Activated CD4-positive, alpha-beta T cell treated with anti-CD3 and anti-CD28 coated beads, Interleukin-2, Interleukin-4, amounts not matched to agents 100 ng/mL and 50 ng/mL, durations not matched to agents 16 hours and 8 hours (primary cell): ENCODE results near the gene CACNG3.
"Not testable (repeated sequence)": the region's sequence is repeated elsewhere in the genome, so short reads cannot be mapped to it uniquely, and the experiment has no call there.

Experiments used
- DNase-seq: peaks from one replicate; pipeline ENCODE4 v3.0.0-alpha.2; 2020; ENCODE audit warnings: low spot score

CACNG3 gene

DNA sequence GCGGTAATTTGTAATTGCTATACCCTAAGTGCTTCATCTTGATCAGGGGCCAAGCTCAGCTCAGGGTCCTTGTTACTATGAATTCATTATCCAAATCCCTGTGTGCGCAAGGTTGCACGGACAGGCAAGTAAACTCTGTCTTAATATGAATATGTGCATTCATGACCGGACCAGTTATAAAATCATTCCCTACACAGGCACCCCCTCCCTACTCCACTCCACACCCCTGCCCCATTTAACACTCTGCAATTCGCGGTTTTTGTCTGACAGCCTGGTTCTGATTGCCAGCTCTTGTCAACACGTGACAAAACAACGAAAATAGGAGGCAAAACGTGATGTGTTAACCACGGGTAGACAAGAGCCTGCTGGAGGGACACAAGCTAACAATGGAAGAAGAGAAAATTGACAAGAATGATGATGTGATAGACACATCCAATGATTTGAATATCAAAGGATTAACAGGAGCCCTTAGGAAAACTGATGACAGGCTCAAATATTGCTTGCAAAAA, 76.5 kb downstream of the CACNG3 start:
- DNase-seq, result no peak

GRCh38 chr16:24336491-24336890, 80.4 kb downstream of the CACNG3 start:
- no peak for DNase-seq

DNA sequence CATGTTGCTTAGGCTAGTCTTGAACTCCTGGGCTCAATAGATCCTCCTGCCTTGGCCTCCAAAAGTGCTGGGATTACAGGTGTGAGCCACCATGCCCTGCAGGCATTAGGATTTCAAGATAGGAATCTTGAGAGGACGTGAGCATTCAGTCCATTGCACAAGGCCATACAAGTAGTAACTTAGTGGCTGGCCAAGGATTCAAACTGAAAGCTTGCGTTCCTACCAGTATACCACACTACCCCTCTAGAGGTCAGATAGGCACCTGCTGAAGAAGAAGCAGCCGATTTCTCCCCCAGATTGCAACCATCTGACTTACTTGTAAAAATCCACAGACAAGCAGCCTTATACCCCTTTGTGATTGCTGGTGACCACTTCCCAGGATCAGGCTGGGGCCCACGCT, 80.9 kb downstream of the CACNG3 start:
- no peak for DNase-seq

- not testable (repeated sequence) for DNase-seq
Measured at GRCh38 chr16:24343829-24344228, 87.7 kb downstream of the CACNG3 start.

DNA sequence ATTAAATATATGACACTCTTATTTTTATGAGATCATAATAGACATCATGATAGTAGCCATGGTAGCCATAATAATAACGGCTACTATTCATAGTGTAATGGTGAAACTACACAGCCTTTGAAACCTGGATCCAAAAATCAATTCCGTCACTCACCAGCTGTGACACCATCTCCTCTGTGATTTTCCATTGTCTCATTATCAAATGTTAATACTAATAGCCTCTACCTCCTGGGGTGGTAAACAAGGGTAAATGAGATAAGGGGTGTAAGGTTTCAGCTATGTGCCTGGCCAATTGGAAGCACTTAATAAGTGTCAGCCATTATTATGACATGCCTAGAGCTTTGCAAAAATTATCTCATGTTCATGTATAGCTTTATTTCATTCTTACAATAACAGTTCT, 88.6 kb downstream of the CACNG3 start:
- DNase-seq, result no peak

DNA sequence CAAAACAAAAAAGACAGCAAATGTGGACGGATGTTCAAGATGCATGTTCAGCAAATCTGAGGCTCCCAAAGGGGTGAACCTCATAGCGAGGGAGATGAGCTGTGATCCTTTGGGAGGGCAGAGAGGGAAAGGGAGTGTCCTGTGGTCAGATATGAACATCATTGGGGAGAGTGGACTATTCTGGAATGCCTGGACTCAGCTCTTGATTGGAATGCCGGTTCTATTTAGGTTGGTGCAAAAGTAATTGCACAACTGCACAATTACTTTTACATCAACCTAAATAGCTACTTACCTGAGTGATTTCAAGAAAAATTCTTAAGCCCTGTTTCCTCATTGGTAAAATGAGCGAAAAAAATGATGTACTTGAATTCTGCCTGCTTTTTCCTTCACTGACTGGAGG, 89.6 kb downstream of the CACNG3 start:
- DNase-seq, result no peak

GRCh38 chr16:24346734-24347133, 90.6 kb downstream of the CACNG3 start:
- DNase-seq, result no peak

DNA sequence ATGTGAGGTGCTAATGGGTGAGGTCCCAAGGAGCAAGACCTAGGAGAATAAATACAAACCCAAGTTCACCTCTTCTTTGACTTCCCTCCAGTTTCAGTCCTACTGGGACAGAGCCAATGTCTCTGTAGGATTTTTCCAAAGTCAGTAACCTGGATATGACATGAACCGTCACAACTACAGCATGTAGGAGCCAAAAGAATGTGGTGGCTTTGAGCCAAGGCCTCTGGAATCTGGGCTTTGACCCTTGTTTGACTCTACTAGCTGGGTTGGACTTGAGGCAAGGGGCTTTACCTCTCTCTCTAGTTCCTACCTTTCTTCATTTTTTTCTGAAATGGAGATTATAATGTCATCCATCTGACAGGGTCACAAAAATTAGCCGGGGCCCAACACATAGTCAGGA, 91.4 kb downstream of the CACNG3 start:
- DNase-seq, result no peak

DNA sequence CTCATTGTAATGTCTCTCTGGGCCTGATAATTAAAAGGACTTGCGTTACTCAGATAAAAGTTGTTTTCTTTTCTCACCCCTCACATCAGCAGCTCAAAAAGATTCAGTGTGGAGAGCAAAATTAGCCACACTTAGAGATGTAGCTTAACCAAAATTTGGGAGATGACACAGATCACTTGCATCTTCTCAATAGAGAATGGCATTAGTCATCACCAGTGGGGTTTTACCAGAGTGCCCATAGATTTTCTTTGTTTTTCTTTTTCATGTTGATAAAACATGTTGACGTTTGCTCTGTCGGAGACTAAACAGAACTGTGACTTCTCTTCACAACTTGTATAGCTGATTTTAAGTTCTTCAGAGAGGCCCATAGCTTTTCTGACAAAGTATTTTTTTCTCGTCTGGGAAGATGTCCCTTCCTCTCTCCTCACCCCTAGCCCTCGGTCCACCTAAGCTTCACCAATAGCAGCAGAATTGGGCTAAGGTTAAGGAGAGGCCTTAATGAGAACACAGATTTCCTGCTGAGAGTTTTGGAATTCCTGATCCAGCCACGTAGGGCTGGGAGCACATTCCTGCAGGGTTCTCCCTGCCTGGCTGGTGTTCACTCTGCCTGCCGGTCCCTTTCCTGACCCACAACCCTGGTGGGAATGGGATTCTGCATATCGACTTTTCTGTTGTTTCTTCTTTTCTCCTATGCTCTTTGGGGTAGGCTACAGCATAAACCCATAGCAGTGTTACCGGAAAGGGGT, 92.6 kb downstream of the CACNG3 start:
- DNase-seq, result peak; percentile 4

DNA sequence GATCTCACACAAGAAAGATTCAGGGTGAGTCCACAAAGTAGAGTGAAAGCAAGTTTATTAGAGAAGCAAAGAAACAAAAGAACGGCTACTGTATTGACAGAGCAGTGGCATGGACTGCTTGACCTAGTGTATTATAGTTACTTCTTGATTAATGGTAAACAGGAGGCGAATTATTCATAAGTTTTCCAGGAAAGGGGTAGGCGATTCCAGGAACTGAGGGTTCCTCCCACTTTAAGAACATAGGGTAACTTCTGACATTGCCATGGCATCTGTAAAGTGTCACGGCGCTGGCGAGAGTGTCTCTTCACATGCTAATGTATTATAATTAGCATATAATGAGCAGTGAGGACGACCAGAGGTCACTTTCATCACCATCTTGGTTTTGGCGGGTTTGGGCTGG, 93.2 kb downstream of the CACNG3 start:
- DNase-seq, result no peak

GRCh38 chr16:24352746-24353145, 96.6 kb downstream of the CACNG3 start:
- no peak for DNase-seq

DNA sequence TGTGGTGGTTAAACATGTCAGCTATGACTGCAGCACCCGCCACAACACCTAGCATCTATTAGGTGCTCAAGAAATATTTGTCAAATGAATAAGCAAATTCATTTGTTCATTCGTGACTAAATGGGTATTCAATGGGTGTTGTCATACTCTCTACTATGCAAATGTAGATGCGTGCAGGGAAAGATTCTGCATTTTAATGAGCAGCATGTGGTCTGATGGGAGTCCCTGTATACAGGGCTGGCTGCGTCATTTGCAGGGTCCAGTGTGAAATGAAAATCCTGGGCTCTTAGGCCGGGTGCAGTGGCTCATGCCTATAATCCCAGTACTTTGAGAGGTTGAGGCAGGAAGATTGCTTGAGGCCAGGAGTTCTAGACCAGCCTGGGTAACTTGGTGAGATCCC, 97.5 kb downstream of the CACNG3 start:
- DNase-seq, result no peak

DNA sequence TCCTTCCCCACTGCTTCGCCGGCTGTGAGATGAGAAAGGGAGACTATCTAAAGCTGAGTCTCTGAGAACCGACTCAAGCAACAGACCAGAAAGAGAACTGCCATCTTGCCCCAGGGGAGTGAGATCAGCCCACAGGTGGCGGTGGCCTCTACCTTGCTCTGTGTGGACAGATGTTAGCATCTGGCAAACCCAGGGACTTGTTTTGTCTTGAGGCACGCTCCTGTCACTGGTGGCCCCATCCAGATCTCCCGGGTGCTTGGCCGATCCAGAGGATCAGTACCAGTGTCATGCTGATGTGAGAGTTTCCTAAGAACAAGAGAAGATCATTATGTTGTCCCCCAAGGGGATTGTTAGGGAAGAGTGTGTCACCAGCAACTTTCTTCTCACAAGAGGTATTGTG, 101.4 kb downstream of the CACNG3 start:
- no peak for DNase-seq

DNA sequence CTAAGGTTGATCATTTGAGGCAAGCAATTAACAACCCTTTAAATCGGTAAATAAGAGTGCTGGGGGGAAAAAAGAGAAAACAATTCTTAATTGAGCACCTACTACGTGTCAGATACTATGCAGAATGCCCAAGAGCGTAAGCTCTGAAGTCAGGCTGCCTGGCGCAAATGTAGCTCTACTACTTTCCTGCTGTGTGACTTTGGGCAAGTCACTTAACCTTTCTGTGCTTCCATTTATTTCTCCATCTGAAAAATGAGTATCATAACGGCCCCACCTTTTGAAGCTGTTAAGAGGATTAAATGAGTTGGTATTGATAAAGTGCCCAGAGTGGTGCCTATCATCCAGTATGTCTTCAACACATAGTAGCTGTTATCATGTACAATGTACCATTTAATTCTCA, 102.0 kb downstream of the CACNG3 start:
- no peak for DNase-seq

- no peak for DNase-seq
Measured at GRCh38 chr16:24359490-24359889, 103.4 kb downstream of the CACNG3 start.

- no peak for DNase-seq
Measured at GRCh38 chr16:24360936-24361335, 104.8 kb downstream of the CACNG3 start.

- no peak for DNase-seq
Measured at GRCh38 chr16:24364596-24364995, 108.5 kb downstream of the CACNG3 start.

DNA sequence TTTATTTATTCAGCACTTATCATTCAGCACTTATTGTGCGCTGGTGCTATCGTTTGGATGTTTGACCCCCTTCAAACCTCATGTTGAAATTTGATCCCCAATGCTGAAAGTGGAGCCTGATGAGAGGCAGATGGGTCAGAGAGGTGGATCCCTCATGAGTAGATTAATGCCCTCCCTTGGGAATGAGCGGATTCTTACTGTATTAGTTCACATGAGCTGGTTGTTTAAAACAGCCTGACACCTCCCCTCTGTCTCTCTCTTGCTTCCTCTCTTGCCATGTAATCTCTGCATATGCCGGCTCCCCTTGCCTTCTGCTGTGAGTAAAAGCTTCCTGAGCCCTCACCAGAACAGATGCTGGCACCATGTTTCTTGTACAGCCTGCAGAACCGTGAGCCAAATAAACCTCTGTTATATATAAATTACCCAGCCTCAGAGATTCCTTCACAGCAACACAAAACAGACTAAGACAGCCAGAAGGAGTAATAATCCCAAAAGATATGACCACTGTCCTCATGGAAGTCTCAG, 111.1 kb downstream of the CACNG3 start:
- DNase-seq, result no peak

GRCh38 chr16:24372824-24373223, 116.7 kb downstream of the CACNG3 start:
- no peak for DNase-seq

GRCh38 chr16:24378999-24379398, 122.9 kb downstream of the CACNG3 start:
- DNase-seq, result no peak

DNA sequence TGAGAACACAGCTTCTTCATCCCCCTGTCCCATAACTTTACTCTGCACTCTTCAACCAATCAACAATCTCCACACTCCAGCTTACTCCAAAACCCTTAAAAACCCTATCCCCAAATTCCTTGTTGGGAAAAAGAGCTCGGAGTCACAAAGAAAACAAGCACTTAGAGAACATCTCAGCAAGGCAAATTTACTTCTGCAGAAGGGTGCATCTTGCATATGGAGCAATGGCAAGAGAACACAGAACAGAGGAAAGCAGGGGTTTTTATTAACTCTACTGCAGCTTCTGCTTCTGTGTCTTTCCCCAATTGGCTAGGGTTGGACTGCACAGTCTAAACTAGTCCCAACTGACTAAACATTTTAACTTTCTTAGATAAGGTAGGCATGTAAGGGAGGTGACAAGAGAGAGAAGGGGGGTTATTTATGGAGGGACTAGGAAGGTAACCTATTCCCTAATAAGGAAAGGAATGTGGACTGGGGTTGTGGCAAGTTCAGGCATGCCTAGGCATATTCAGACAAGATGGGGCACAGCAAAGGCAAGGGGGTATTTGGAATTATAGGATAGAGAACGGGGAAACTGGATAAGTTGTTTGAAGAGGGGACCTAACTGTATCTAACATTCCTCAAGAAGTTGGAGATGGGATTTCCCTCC, 125.5 kb downstream of the CACNG3 start:
- DNase-seq, result no peak

- no peak for DNase-seq
Measured at GRCh38 chr16:24382762-24383407, 126.8 kb downstream of the CACNG3 start.

DNA sequence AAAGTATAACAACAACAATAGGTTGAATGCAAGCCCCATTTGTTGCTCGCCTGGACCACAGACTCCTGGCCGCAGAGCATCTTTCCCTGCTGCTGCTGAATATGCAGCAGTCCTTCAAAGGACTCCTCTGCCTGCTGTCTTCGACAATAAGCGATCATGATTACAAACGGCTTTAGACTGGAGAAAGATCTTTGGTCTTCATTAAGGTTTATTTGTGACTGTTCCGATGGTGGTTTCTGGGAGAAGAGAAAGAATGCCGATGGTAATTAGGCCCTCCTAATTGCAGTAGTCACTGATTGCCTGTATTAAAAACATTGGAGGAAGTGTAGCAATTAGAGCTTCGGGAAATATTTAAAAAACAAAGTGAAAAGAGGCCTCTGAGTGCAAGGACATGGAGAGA, 138.2 kb downstream of the CACNG3 start:
- no peak for DNase-seq
